ENCODE results near the gene IMMP1L.

GRCh38 chr11:31499576-31500178, 9.7 kb downstream of the IMMP1L start:
- no peak for TF ChIP-seq CTCF (IDR thresholded peaks at IDR 0.05)
- no peak for TF ChIP-seq POLR2A (IDR thresholded peaks at IDR 0.05)
